ENCODE results near the gene CEBPG. TPM values are rescaled to one million over a fixed set of nuclear protein-coding genes. Genes with fewer than 3 reads are reported as not detected.
A peak's percentile ranks its signal among the peaks of the same experiment; 100 is the strongest.

The CEBPG gene
- total RNA-seq, 4 donors from 2014 or later = 38.0 to 48.3 (median 43.1) TPM

DNA sequence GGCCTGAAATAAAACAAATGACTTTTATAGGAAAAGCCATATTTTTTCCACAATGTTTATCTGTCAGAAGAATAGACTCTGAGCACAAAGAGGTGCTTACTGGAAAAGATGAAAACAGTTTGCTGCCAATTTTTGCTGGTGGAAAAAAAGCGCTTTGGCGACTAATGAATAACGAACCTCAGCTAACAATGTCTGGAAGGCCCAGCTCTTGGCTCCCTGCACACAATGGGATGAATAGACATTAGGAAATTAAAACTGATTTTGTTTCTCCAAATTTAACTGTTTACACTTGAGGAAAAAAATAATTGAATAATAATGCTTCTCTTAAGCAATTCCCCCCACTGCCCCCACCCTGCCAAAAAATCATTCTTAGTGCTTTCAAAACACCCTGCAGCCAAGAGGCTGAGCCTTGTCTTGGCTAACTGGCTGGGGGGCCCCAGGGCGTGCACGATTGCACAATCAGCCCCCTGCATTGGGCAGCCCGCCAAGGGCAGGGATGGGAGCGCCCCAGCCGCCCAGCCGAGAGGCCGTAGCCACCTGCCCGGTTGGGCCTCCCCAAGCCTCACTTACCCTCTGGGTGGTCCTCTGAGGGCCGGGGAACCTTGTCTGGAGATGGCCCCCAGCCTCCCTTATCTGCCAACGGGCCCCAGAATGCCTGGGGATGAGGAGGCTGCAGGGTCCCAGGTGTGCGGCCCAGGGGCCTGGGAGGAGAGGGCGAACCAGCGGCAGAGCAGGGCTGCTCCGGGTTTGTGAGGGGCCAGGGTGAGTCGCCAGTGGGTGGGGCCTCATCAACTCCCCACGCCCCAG lies 16.8 kb downstream of the CEBPG start:
- TF ChIP-seq POLR2A (IDR thresholded peaks at IDR 0.05) = no peak
- no peak for TF ChIP-seq CTCF (IDR thresholded peaks at IDR 0.05)
- peak in 1 of 2 donors; percentile 95 for DNase-seq (ENCODE audit: low spot score in 2 of 2)
- WGBS, 2 donors = 25 to 27% methylated on average over 10 to 18 of the region's 19 CpGs
- no peak overlapping the region for H3K4me3 ChIP-seq (ENCODE audit: low read depth, poor library complexity, severe bottlenecking)
- intact Hi-C loops (cut with DNase I; ENCODE audit: low total_unique reads) = no loop called here

DNA sequence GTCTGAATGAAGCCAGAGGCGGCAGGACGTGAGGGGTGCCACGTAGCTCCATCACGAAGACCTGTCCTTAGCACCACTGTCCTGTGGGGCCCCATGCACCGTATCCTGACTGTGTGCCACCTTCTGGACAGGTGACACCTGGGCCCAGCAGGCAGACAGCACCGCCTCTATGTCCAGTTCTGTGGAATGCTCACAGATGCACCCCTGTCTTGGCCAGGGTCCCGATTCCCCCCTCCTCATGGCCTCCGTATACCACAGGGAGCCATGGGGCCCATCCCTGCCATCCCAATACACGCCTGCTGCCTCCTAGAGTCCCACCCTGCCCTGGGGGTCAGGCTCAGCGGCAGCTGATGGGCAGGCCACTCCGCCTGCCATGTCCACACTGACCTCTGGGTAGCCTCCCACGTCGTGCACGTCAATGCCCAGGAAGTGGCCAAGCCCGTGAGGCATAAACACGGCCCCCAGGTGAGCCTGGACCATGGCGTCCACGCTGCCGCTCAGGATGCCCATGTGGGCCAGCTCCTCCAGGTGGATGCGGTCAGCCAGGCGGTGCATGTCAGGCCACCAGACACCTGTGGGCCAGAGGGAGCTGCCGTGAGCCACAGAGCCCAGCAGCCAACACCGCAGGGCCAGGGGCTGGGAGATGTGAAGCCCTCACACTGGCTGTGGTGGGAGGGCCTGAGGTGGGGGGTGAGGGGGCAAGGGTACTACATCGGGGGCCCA lies 17.6 kb downstream of the CEBPG start:
- WGBS, 2 donors = 81 to 83% methylated on average over 16 to 24 of the region's 24 CpGs
- no peak overlapping the region for H3K4me3 ChIP-seq (ENCODE audit: low read depth, poor library complexity, severe bottlenecking)
- no peak for TF ChIP-seq POLR2A (IDR thresholded peaks at IDR 0.05)
- TF ChIP-seq CTCF (IDR thresholded peaks at IDR 0.05) = no peak
- intact Hi-C loops (cut with DNase I; ENCODE audit: low total_unique reads) = no loop called here
- DNase-seq (ENCODE audit: low spot score in 2 of 2) = peak in 1 of 2 donors; percentile 88

DNA sequence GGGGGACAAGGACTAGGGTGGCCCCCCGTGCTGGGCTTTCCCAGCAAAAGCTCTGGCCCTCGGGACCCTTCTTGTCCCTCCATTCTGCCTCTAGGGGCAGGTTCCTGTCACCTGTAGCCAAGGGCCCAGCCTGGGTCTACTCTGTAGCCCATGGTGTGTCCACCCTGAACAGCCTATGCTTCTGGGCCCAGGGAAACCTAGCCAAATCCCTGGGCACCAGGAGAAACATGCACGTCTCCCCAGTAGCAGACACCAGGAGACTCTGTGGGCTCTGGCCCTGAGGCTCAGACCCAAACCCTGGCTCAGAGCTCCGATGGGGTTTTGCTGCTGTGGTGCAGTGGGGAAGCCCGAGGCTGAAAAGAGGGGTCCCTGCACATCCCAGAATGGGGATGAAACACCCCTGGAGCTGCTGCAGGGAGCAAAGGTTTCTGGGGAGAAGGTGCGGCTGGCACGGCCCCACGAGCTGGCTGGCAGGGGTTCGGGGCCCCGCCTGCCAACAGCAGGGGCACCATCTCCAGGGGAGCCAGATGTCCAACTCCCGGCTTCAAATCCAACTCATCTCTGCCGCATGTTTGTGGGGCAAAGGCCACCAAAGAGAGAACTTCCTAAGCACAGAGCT lies 18.2 kb downstream of the CEBPG start:
- DNase-seq (ENCODE audit: low spot score in 2 of 2) = peak in 1 of 2 donors; percentile 72
- intact Hi-C loops (cut with DNase I; ENCODE audit: low total_unique reads) = no loop called here
- WGBS, 2 donors = 65 to 71% methylated on average over 12 of the region's 12 CpGs
- H3K4me3 ChIP-seq (ENCODE audit: low read depth, poor library complexity, severe bottlenecking) = no peak overlapping the region
- TF ChIP-seq POLR2A (IDR thresholded peaks at IDR 0.05) = no peak
- TF ChIP-seq CTCF (IDR thresholded peaks at IDR 0.05) = no peak

- intact Hi-C loops (cut with DNase I; ENCODE audit: low total_unique reads) = no loop called here
- TF ChIP-seq CTCF (IDR thresholded peaks at IDR 0.05) = no peak
- TF ChIP-seq POLR2A (IDR thresholded peaks at IDR 0.05) = no peak
- H3K4me3 ChIP-seq (ENCODE audit: low read depth, poor library complexity, severe bottlenecking) = no peak overlapping the region
- 73 to 79% methylated on average over 20 to 30 of the region's 39 CpGs for WGBS, 2 donors
- peak in 1 of 2 donors; percentile 86 for DNase-seq (ENCODE audit: low spot score in 2 of 2)
Measured at GRCh38 chr19:33392341-33393285, 19.1 kb downstream of the CEBPG start.
